Measurements from ENCODE around the gene THRB. TPM values are rescaled to one million over a fixed set of nuclear protein-coding genes. Genes with fewer than 3 reads are reported as not detected.

The THRB gene
- total RNA-seq, 1 experiment from 2014 or later: 5.8 TPM

GRCh38 chr3:24227635-24228034, 267.0 kb downstream of the THRB start:
- ATAC-seq (no peak), DNase-seq (ENCODE audit: low spot score) (no peak)
- ChIA-PET POLR2A (no interaction called here), CTCF (interaction anchor here (1.4 to 3.4 kb wide), 2 partner anchors 42 to 158 kb away, joined by 4 to 20 read pairs; no protein-coding TSS in a partner anchor)
- Mint-ChIP-seq H3K9me3 (no peaks in the 10 kb centered on the region), H3K36me3 (no peaks in the 10 kb centered on the region), H3K27me3 (ENCODE audit: low read depth) (no peaks in the 10 kb centered on the region), H3K4me3 (no peak overlapping the region), H3K4me1 (peaks cover 14% of the 10 kb centered on the region), H3K27ac (no peak overlapping the region)
- TF ChIP-seq SOX15 (CRISPR knock-in tag; IDR thresholded peaks at IDR 0.05): no peak
- no peak for TF ChIP-seq PRRX2 (CRISPR knock-in tag; IDR thresholded peaks at IDR 0.05)
- TF ChIP-seq MXD4 (CRISPR knock-in tag; IDR thresholded peaks at IDR 0.05; ENCODE audit: borderline replicate concordance): no peak

GRCh38 chr3:24226397-24226796, 268.3 kb downstream of the THRB start:
- CTCF ChIA-PET: interaction anchor here (1.0 to 3.4 kb wide), 3 partner anchors 11 to 157 kb away, joined by 4 to 20 read pairs (median 4); no protein-coding TSS in a partner anchor
- Mint-ChIP-seq H3K27me3 (ENCODE audit: low read depth) (no peaks in the 10 kb centered on the region), H3K27ac (no peak overlapping the region), H3K4me3 (no peak overlapping the region), H3K36me3 (no peaks in the 10 kb centered on the region), H3K9me3 (no peaks in the 10 kb centered on the region), H3K4me1 (peaks cover 19% of the 10 kb centered on the region)
- no peak for DNase-seq (ENCODE audit: low spot score)
- POLR2A ChIA-PET: no interaction called here
- ATAC-seq: no peak
- TF ChIP-seq TP53 (CRISPR knock-in tag; IDR thresholded peaks at IDR 0.05) (no peak), ESRRA (CRISPR knock-in tag; IDR thresholded peaks at IDR 0.05; ENCODE audit: borderline replicate concordance) (no peak), FOXP1 (CRISPR knock-in tag; IDR thresholded peaks at IDR 0.05; ENCODE audit: borderline replicate concordance) (no peak), ZNF532 (CRISPR knock-in tag; IDR thresholded peaks at IDR 0.05; ENCODE audit: borderline replicate concordance) (no peak), ZNF219 (CRISPR knock-in tag; IDR thresholded peaks at IDR 0.05; ENCODE audit: borderline replicate concordance) (no peak), PREB (CRISPR knock-in tag; IDR thresholded peaks at IDR 0.05; ENCODE audit: borderline replicate concordance) (no peak)

GRCh38 chr3:24225385-24225950, 269.2 kb downstream of the THRB start:
- TF ChIP-seq STAT6 (CRISPR knock-in tag; conservative IDR thresholded peaks at IDR 0.05; ENCODE audit: low read depth): no peak
- H3K4me1 Mint-ChIP-seq: peaks cover 23% of the 10 kb centered on the region
- 0 out of 2 replicates have a peak overlapping the region, but pooled peaks have one; percentile 22 for H3K27ac Mint-ChIP-seq
- no peaks in the 10 kb centered on the region for H3K27me3 Mint-ChIP-seq (ENCODE audit: low read depth)
- no peak overlapping the region for H3K4me3 Mint-ChIP-seq
- H3K36me3 Mint-ChIP-seq: no peaks in the 10 kb centered on the region
- ATAC-seq (no peak), DNase-seq (ENCODE audit: low spot score) (no peak)
- ChIA-PET CTCF (interaction anchor here (1.4 to 3.4 kb wide), 2 partner anchors 28 to 40 kb away, joined by 7 to 20 read pairs; no protein-coding TSS in a partner anchor), POLR2A (no interaction called here)
- H3K9me3 Mint-ChIP-seq: no peaks in the 10 kb centered on the region
